Measurements from ENCODE around the gene GRIN2C. TPM values are rescaled to one million over a fixed set of nuclear protein-coding genes. Genes with fewer than 3 reads are reported as not detected.

The GRIN2C gene
- total and polyA plus RNA-seq, 9 of the 15 experiments (the other 6 are each of a cell fraction or from before 2014, with no cell fraction given), result under 0.01 to 0.33 (median 0.10) TPM; not detected in 2

DNA sequence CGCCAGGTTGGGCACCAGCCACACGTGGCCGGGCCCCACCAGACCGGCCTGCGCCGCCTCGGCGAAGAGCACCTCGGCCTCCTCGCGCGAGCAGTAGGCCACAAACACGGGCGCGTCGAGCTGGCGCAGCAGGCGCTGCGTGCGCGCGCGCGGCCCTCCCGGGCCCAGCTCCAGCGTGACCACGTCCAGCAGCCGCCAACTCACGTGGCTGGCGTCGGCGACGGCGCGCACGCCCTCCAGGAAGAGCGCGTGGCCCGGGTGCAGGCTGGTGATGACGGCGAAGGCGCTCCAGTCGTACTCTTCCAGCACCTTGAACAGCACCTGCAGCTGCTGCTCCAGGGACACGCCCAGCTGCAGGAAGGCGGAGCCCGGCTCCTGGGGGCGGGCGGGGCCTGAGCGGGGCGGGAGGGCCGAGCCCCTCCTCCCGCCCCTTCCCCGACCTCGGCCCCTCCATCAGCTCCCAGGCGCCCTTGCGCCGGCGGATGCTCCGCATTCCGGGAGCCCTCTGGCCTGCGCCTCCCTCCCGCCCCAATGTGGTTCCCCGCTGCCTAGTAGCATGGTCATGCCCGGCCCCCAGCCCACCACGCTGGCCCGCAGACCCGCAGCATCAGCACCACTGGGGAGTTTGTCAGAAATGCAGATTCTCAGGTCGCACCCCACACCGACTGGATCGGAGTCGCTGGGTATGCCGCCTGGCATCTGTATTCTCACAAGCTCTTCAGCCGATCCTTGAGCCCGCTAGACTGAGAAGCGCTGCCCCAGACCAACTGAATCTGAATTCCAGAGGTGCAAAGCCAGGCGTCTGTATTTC, 7.2 kb downstream of the GRIN2C start (continued):
- TF ChIP-seq NFATC3 (IDR thresholded peaks at IDR 0.05) (no peak), NCOA2 (IDR thresholded peaks at IDR 0.05; ENCODE audit: partially characterized antibody in 2 of 2) (no peak), JUND (IDR thresholded peaks at IDR 0.05; ENCODE audit: borderline replicate concordance, low read depth, low read length) (no peak), JUND (tag; IDR thresholded peaks at IDR 0.05; ENCODE audit: borderline replicate concordance, low read depth, low read length) (no peak), GATAD2B (IDR thresholded peaks at IDR 0.05; ENCODE audit: borderline replicate concordance) (no peak), HMGN3 (IDR thresholded peaks at IDR 0.05; ENCODE audit: borderline replicate concordance, extremely low read depth, insufficient read length, low read depth, low read length) (peak; percentile 33), HDAC3 (IDR thresholded peaks at IDR 0.05; ENCODE audit: borderline replicate concordance, partially characterized antibody) (no peak), RBM25 (IDR thresholded peaks at IDR 0.05; ENCODE audit: low read depth, low read length, severe bottlenecking) (no peak), FOSL1 (tag; conservative IDR thresholded peaks at IDR 0.05) (no peak), ZNF785 (CRISPR knock-in tag; IDR thresholded peaks at IDR 0.05) (no peak), THRAP3 (IDR thresholded peaks at IDR 0.05; ENCODE audit: borderline replicate concordance) (no peak), ZC3H11A (IDR thresholded peaks at IDR 0.05; ENCODE audit: low read depth, low read length) (no peak), GTF2A2 (tag; IDR thresholded peaks at IDR 0.05) (no peak), GABPB1 (CRISPR knock-in tag; IDR thresholded peaks at IDR 0.05) (peak; percentile 53; the same call in 1 of the 2 replicates), ZNF184 (CRISPR knock-in tag; IDR thresholded peaks at IDR 0.05) (no peak)
- TF ChIP-seq, protein P1, sequence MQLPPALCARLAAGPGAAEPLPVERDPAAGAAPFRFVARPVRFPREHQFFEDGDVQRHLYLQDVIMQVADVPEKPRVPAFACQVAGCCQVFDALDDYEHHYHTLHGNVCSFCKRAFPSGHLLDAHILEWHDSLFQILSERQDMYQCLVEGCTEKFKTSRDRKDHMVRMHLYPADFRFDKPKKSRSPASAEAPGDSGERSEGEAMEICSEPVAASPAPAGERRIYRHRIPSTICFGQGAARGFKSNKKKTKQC (CRISPR knock-in tag; IDR thresholded peaks at IDR 0.05), result peak; percentile 75; the same call in 1 of the 2 replicates
- TF ChIP-seq, protein P2, sequence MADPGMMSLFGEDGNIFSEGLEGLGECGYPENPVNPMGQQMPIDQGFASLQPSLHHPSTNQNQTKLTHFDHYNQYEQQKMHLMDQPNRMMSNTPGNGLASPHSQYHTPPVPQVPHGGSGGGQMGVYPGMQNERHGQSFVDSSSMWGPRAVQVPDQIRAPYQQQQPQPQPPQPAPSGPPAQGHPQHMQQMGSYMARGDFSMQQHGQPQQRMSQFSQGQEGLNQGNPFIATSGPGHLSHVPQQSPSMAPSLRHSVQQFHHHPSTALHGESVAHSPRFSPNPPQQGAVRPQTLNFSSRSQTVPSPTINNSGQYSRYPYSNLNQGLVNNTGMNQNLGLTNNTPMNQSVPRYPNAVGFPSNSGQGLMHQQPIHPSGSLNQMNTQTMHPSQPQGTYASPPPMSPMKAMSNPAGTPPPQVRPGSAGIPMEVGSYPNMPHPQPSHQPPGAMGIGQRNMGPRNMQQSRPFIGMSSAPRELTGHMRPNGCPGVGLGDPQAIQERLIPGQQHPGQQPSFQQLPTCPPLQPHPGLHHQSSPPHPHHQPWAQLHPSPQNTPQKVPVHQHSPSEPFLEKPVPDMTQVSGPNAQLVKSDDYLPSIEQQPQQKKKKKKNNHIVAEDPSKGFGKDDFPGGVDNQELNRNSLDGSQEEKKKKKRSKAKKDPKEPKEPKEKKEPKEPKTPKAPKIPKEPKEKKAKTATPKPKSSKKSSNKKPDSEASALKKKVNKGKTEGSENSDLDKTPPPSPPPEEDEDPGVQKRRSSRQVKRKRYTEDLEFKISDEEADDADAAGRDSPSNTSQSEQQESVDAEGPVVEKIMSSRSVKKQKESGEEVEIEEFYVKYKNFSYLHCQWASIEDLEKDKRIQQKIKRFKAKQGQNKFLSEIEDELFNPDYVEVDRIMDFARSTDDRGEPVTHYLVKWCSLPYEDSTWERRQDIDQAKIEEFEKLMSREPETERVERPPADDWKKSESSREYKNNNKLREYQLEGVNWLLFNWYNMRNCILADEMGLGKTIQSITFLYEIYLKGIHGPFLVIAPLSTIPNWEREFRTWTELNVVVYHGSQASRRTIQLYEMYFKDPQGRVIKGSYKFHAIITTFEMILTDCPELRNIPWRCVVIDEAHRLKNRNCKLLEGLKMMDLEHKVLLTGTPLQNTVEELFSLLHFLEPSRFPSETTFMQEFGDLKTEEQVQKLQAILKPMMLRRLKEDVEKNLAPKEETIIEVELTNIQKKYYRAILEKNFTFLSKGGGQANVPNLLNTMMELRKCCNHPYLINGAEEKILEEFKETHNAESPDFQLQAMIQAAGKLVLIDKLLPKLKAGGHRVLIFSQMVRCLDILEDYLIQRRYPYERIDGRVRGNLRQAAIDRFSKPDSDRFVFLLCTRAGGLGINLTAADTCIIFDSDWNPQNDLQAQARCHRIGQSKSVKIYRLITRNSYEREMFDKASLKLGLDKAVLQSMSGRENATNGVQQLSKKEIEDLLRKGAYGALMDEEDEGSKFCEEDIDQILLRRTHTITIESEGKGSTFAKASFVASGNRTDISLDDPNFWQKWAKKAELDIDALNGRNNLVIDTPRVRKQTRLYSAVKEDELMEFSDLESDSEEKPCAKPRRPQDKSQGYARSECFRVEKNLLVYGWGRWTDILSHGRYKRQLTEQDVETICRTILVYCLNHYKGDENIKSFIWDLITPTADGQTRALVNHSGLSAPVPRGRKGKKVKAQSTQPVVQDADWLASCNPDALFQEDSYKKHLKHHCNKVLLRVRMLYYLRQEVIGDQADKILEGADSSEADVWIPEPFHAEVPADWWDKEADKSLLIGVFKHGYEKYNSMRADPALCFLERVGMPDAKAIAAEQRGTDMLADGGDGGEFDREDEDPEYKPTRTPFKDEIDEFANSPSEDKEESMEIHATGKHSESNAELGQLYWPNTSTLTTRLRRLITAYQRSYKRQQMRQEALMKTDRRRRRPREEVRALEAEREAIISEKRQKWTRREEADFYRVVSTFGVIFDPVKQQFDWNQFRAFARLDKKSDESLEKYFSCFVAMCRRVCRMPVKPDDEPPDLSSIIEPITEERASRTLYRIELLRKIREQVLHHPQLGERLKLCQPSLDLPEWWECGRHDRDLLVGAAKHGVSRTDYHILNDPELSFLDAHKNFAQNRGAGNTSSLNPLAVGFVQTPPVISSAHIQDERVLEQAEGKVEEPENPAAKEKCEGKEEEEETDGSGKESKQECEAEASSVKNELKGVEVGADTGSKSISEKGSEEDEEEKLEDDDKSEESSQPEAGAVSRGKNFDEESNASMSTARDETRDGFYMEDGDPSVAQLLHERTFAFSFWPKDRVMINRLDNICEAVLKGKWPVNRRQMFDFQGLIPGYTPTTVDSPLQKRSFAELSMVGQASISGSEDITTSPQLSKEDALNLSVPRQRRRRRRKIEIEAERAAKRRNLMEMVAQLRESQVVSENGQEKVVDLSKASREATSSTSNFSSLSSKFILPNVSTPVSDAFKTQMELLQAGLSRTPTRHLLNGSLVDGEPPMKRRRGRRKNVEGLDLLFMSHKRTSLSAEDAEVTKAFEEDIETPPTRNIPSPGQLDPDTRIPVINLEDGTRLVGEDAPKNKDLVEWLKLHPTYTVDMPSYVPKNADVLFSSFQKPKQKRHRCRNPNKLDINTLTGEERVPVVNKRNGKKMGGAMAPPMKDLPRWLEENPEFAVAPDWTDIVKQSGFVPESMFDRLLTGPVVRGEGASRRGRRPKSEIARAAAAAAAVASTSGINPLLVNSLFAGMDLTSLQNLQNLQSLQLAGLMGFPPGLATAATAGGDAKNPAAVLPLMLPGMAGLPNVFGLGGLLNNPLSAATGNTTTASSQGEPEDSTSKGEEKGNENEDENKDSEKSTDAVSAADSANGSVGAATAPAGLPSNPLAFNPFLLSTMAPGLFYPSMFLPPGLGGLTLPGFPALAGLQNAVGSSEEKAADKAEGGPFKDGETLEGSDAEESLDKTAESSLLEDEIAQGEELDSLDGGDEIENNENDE (IDR thresholded peaks at IDR 0.05; ENCODE audit: low read depth, low read length), result no peak

All from K562 (cell line).